Heart right ventricle (tissue), 16 donors: ENCODE data around the gene DSP. TPM values are rescaled to one million over a fixed set of nuclear protein-coding genes. Genes with fewer than 3 reads are reported as not detected.

ENCODE experiments used
- ATAC-seq, 8 donors: fragments of 200-7000 bp; cut with Tn5 transposase; one replicate each; pipeline ENCODE4 v1.9.1; 2020; ENCODE audit warnings: mild to moderate bottlenecking in 8 of 8, moderate library complexity in 8 of 8, moderate number of reproducible peaks in 1 of 8
- DNase-seq, 2 donors: peaks; one replicate each; pipeline ENCODE4 v3.0.0-alpha.2; 2020
- H3K27ac ChIP-seq, 10 donors: fragments of 200-600 bp; sonication (generic) in 2 of 10; one replicate each; pipeline versions ENCODE4 v1.5.0 to v1.8.0; 2020 to 2022; ENCODE audit warnings: mild to moderate bottlenecking in 3 of 10
- H3K27me3 ChIP-seq, 7 donors: fragments of 200-600 bp; one replicate each; pipeline ENCODE4 v1.8.0; 2021 to 2022; ENCODE audit warnings: mild to moderate bottlenecking in 2 of 7
- H3K36me3 ChIP-seq, 9 donors: fragments of 200-600 bp; sonication (generic) in 1 of 9; one replicate each; pipeline versions ENCODE4 v1.5.0 to v1.8.0; 2020 to 2022; ENCODE audit warnings: mild to moderate bottlenecking in 2 of 9
- H3K4me1 ChIP-seq, 9 donors: fragments of 200-600 bp; sonication (generic) in 1 of 9; one replicate each; pipeline versions ENCODE4 v1.5.0 to v1.8.0; 2020 to 2022; ENCODE audit warnings: mild to moderate bottlenecking in 4 of 9
- H3K4me3 ChIP-seq, 10 donors: fragments of 200-600 bp; sonication (generic) in 2 of 10; one replicate each; pipeline versions ENCODE4 v1.5.0 to v1.8.0; 2020 to 2022; ENCODE audit warnings: mild to moderate bottlenecking in 7 of 10, moderate library complexity in 2 of 10
- H3K9me3 ChIP-seq, 11 donors: fragments of 200-600 bp in 10 of 11; sonication (generic) in 2 of 11; one replicate each; pipeline versions ENCODE4 v1.5.0 to v1.8.0; 2013 to 2022; ENCODE audit warnings: mild to moderate bottlenecking in 2 of 11, control low read depth in 1 of 11, moderate library complexity in 1 of 11
- CTCF ChIP-seq, 9 donors: fragments of 200-600 bp; sonication (generic) in 2 of 9; IDR thresholded peaks; one replicate each; pipeline versions ENCODE4 v1.5.0 to v1.8.0; 2021 to 2022; ENCODE audit warnings: antibody characterized with exemption in 9 of 9, mild to moderate bottlenecking in 5 of 9, moderate library complexity in 1 of 9
- WGBS, 2 donors: extraction: QIAGEN DNeasy Blood & Tissue Kit; methylation state at CpG; one replicate each; pipeline ENCODE4 v1.1.7; 2013; ENCODE audit warnings: inconsistent platforms in 1 of 2; 5-methylcytosine and 5-hydroxymethylcytosine counted together
- intact Hi-C, 10 donors: fragments of 100-400 bp; cut with DNase I; formaldehyde crosslinking; loops; one replicate each; pipeline versions ENCODE4 v1.11.1 to v1.14.2; 2022
- polyA plus RNA-seq, 2 donors: library from polyadenylated mRNA; stranded (reverse); fragments of 200-250 nt; gene quantifications; one replicate each; pipeline ENCODE4 v1.2.3, GENCODE V29; 2013
- total RNA-seq, 10 donors: library from RNA; stranded (reverse); fragmentation: NEBNext Ultra II Directional in 3 of 10; extraction: Animal tissue kit (Norgen Biotek cat#: 25700) in 3 of 10; gene quantifications; one replicate each; pipeline versions ENCODE4 v1.2.1 to v1.2.4, GENCODE V29; 2021 to 2023
- donor health status: Arrhythmogenic right ventricular cardiomyopathy.
- donor health status: ischemic (EF 13 %, LVEDD 7.1; RV severe dilation, severe dysfunction).
- donor health status: healthy with polysubstance abuse.
- donor health status: DM: no; HTN: yes; CAD: no.
- donor health status: DM: no; HTN: no; CAD: no.
- donor health status: ischemic (EF 25% LVEDD 6.9; RV normal size, moderate dysfunction).
- donor health status: ischemic (EF 25% LVEDD 5.7; RV mildly dilated, moderate dysfunction).
- donor health status: healthy.
- donor health status: DM: yes; HTN: yes; CAD: no.
- donor health status: Ischemic cardiomyopathy.
- donor health status: ischemic (EF 35%, LVEDD 5.7; RV mildly dilated, moderate dysfunction).
- donor health status: nonischemic (EF 11% LVEDD 7.7; RV severe dilation, severe dysfunction).
- donor health status: DM: yes; HTN: yes; CAD: no.
- donor health status: PGD.
- donor health status: ischemic (EF 29% LVEDD 5.4; RV normal size, mild dysfunction).
- donor health status: nonischemic (EF 23%, LVEDD 6.1; RV moderate dilation, normal function).

The DSP gene
- total and polyA plus RNA-seq, 12 donors = 56.5 to 471 (median 355) TPM

GRCh38 chr6:7505189-7505699, 36.2 kb upstream of the DSP start:
- 23 to 27% methylated on average over 10 of the region's 10 CpGs for WGBS, 2 donors
- no peaks in the 10 kb centered on the region for H3K36me3 ChIP-seq
- peaks cover 0 to 6% (median 4%) of the 10 kb centered on the region in 9 donors for H3K4me1 ChIP-seq
- H3K27ac ChIP-seq = no peak overlapping the region
- ATAC-seq (peak in 3 of 8 donors; percentile 24 to 65 (median 52)), DNase-seq (peak in 1 of 2 donors; percentile 16)
- intact Hi-C loops = no loop called here
- H3K9me3 ChIP-seq = no peaks in the 10 kb centered on the region
- no peak overlapping the region for H3K4me3 ChIP-seq
- peaks cover 0 to 6% (median 0%) of the 10 kb centered on the region in 7 donors for H3K27me3 ChIP-seq
- TF ChIP-seq CTCF (IDR thresholded peaks at IDR 0.05) = no peak

- WGBS, 2 donors = 91 to 95% methylated on average over 6 of the region's 6 CpGs
- intact Hi-C loops = no loop called here
- peaks cover 0 to 6% (median 4%) of the 10 kb centered on the region in 9 donors for H3K4me1 ChIP-seq
- H3K27ac ChIP-seq = no peak overlapping the region
- TF ChIP-seq CTCF (IDR thresholded peaks at IDR 0.05) = no peak
- H3K4me3 ChIP-seq = no peak overlapping the region
- H3K36me3 ChIP-seq = no peaks in the 10 kb centered on the region
- peaks cover 0 to 6% (median 0%) of the 10 kb centered on the region in 7 donors for H3K27me3 ChIP-seq
- no peak for DNase-seq
- H3K9me3 ChIP-seq = no peaks in the 10 kb centered on the region
- no peak for ATAC-seq
Observed at GRCh38 chr6:7507600-7507999, 33.9 kb upstream of the DSP start.

- no peak overlapping the region for H3K4me3 ChIP-seq
- no peaks in the 10 kb centered on the region for H3K4me1 ChIP-seq
- H3K36me3 ChIP-seq = no peaks in the 10 kb centered on the region
- DNase-seq (no peak), ATAC-seq (no peak)
- H3K27ac ChIP-seq = no peak overlapping the region
- H3K27me3 ChIP-seq = peaks cover 0 to 10% (median 0%) of the 10 kb centered on the region in 7 donors
- no peak for TF ChIP-seq CTCF (IDR thresholded peaks at IDR 0.05)
- intact Hi-C loops = no loop called here
- WGBS, 2 donors = 63 to 67% methylated on average over 2 of the region's 2 CpGs
- no peaks in the 10 kb centered on the region for H3K9me3 ChIP-seq
Observed at GRCh38 chr6:7512320-7512719, 29.2 kb upstream of the DSP start.

- Histone ChIP-seq H3K4me3 (no peak overlapping the region), H3K4me1 (no peaks in the 10 kb centered on the region), H3K27me3 (peaks cover 0 to 10% (median 0%) of the 10 kb centered on the region in 7 donors), H3K36me3 (no peaks in the 10 kb centered on the region), H3K9me3 (no peaks in the 10 kb centered on the region), H3K27ac (no peak overlapping the region)
- no peak for TF ChIP-seq CTCF (IDR thresholded peaks at IDR 0.05)
- intact Hi-C loops = no loop called here
- ATAC-seq (no peak), DNase-seq (no peak)
- 66 to 74% methylated on average over 5 of the region's 5 CpGs for WGBS, 2 donors
Observed at GRCh38 chr6:7513529-7513928, 27.9 kb upstream of the DSP start.
